GM18502 (cell line): ENCODE measurements around the gene CCDC180.
"Not testable (repeated sequence)": the region's sequence is repeated elsewhere in the genome, so short reads cannot be mapped to it uniquely, and the experiment has no call there.

Experiments used
- ATAC-seq: cut with Tn5 transposase; IDR thresholded peaks from one replicate; pipeline ENCODE4 v1.9.1; 2021; ENCODE audit warnings: mild to moderate bottlenecking; ENCODE audit not compliant: unreplicated experiment, poor library complexity

Gene CCDC180

GRCh38 chr9:97307500-97308163 is at the start of gene CCDC180:
Gene CCDC180 (plus strand): TSS chr9:97307659. CDS start chr9:97308064, 405 bp downstream.
- ATAC-seq: no peak

DNA sequence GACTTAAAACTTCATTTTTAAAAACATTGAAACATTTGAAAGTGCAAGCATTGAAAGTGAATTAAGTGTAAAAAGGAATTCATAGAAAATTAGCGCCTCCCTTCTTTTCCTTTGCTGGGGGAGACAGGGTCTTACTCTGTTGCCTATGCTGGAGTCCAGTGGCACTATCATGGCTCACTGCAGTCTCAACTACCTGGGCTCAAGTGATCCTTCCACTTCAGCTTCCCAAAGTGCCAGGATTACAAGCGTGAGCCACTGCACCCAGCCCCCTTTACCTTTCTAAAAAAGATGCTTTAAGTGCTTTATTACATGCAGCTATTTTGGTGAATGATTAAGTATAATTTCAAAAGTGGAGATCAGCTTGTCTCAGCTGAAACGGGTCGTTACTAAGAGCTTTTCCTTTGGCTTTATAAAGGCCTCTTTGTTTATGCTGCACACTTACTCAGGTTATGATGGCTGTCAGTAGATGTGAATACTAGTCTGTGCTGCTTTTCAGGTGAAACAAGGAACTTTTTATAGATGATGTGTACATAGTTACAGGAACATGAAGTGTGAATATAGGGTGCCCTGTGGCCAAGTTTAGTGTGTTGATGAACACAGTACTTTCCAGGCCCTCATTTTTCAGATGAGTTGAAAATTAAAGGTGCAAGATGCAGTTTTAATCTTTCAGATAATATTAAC is 47.5 kb upstream of the CCDC180 start:
- ATAC-seq: not testable (repeated sequence)

GRCh38 chr9:97271292-97271691 is 36.2 kb upstream of the CCDC180 start:
- ATAC-seq: no peak

GRCh38 chr9:97272072-97272471 is 35.4 kb upstream of the CCDC180 start:
- no peak for ATAC-seq

- no peak for ATAC-seq
Observed at GRCh38 chr9:97276310-97276852, 31.1 kb upstream of the CCDC180 start.

DNA sequence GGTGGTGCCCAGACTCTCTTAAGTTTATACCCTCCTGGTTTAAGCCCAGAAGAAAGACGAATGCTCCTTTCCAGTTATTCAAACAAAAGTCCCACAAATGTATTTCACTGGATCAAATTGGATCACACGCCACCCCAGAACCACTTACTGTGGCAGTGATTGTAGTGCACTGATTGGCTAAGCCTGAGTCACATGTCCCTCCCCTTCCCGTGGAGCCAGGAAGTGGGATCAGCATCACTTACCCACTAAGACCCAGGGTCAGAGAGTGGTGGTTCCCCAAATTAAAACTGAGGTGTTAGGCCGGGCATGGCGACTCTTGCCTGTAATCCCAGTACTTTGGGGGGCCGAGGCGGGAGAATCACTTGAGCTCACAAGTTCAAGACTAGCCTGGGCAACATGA is 29.5 kb upstream of the CCDC180 start:
- ATAC-seq: no peak

- no peak for ATAC-seq
Observed at GRCh38 chr9:97280755-97281330, 26.6 kb upstream of the CCDC180 start.

GRCh38 chr9:97283768-97284167 is 23.7 kb upstream of the CCDC180 start:
- ATAC-seq: no peak

DNA sequence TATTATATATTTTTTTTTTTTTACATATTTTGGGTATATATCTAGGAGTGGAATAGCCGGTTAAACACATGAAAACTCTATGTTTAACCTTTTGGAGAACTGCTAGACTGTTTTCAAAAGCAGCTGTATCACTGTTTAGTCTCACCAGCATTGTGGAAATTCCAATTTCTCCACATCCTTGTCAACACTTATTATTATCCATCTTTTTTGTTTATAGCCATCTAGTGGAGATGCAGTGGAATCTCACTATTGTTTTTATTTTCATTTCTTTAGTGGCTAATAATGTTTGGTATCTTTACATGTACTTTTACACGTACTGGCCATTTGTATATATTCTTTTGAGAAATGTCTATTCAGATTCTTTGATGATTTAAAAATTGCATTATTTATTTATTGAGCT is 22.7 kb upstream of the CCDC180 start:
- no peak for ATAC-seq

GRCh38 chr9:97292200-97292599 is 15.3 kb upstream of the CCDC180 start:
- no peak for ATAC-seq

GRCh38 chr9:97293207-97293721 is 14.2 kb upstream of the CCDC180 start:
- no peak for ATAC-seq

DNA sequence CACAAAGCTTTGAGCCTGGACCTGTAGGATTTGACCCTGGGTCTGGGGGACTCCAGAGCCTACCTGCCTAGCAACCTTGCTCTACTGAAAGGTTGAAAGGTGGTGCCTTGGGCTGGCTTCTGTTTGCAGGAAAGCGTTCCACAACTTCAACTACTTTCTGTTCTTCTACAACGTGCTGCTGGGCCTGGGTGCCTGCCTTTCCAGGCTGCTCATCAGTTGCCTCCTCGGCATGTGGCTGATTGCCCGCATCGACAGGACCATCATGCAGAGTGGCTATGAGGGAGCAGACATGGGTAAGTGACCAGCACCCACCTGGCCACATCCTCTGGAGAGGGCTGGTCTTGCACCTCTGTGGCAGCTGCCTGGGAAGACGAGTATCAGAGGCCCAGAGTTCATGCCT is 13.6 kb upstream of the CCDC180 start:
- ATAC-seq: no peak

DNA sequence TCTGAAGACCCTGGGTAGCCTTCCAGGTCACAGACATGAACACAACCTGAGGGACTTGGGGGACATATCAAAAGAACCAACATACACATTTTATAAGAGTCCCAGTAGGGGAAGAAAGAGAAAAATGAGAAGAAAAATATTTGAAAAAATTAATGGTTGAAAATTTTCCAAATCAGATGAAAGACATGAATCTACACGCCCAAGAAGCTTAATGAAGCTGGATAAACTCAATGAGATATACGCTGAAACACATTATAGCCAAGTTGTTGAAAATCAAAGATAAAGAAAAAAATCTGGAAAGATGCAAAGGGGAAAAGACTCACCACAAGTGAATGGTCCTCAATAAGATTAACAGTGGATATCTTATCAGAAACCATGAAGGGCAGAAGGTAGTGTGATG is 9.6 kb upstream of the CCDC180 start:
- no peak for ATAC-seq

- peak; percentile 93 for ATAC-seq
Observed at GRCh38 chr9:97299809-97300414, 7.5 kb upstream of the CCDC180 start.

DNA sequence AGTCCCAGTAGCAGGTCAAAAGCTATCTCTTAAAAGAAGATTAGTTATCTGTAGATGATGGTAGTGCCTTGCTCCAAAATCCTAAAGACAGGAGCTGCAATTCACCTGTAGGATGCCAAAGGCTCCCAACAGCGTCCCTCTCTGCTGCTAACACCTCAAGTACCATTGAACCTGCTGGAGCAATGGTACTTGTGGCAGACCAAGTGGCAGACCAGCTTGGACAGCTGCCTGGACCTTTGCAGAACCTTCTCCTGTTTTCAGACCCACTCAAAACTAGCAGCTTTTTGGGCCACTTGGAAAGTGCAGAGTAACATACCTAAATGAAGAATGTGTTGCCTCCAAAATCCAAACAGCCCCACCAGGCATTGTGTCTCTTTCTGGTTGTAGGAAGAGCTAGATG is 6.9 kb upstream of the CCDC180 start:
- no peak for ATAC-seq

DNA sequence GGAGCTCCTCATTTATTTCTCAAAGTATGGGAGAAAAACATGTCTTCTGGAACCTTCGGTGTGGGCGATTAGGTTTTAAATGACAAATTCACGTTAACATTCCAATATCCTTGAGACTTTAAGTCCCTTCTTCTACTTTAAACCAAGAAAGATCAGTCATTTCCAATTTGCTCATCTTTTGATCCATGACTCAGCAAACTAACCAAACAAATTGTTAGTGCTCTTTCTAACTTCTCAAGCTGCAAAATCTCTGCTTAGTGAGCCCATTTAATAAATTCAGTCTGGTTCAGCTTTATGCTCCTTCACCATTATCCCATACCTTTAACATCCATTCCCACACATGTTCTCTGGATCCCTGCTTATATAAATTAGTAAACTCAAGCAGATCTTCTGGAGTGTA is 5.5 kb upstream of the CCDC180 start:
- ATAC-seq: no peak

GRCh38 chr9:97304586-97304985 is 2.9 kb upstream of the CCDC180 start:
- no peak for ATAC-seq

DNA sequence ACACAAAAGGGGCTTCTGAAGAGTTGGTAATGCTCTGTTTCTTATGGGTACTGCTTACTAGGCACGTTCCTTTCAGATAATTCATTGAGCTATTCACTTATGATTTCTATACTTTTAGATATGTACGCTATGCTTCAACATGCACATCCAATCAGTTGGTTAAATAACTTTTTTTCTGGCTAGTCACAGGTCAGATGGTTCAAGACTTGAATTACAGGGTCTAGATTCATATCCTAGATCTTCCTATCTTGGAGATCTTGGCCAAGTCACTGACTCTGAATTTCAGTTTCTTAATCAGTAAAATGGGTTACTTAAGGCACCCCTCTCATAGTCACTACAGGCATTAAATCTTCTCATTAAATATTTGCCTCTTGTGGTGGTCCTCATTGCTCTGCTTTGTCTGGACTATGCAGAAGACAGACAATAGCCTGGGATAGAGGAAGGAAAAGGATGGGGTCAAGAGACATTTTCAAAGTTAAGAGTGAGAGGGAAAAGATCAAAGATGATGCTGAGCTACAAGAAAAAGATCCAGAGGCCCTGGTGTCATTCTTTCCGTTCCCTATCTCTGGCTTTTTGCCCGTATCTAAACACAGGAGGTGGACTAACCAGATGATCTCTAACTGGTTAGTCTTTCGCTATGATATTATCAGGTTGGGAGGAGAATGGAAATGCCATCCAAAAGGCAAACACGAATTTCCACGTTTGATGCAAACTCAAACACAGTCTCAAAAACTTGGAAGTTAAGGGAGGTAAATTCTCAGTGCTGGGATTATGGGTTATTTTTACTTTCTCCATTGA is 1.8 kb upstream of the CCDC180 start:
- no peak for ATAC-seq

DNA sequence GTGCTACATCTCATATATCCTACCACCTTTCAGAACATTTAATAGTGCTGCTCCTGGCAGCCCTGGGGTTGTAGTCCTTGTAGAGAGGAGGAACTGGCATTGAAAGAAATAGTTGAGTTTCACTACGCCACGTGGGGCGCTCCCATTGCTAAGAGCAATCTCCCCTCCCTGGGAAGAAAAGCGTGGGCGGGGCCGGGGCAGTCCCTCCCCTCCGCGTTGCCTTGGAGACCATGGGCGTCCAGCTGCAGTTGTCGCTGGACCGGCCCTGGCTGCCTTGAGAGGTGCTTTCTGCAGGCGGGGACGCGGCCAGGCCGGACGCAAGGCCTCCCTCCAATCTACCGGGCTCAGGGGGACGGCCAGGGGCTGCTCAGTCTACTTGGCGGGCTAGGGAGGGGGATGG is 368 bp upstream of the CCDC180 start:
- no peak for ATAC-seq

GRCh38 chr9:97309260-97309659 is 1.8 kb downstream of the CCDC180 start:
- no peak for ATAC-seq
